Measurements from ENCODE around the gene NDUFAF2. TPM values are rescaled to one million over a fixed set of nuclear protein-coding genes. Genes with fewer than 3 reads are reported as not detected.

Gene NDUFAF2
- total and polyA plus RNA-seq, 2 of the 13 experiments (the other 11 are each of a cell fraction or from before 2014, with no cell fraction given), result 34.0 to 78.4 TPM

DNA sequence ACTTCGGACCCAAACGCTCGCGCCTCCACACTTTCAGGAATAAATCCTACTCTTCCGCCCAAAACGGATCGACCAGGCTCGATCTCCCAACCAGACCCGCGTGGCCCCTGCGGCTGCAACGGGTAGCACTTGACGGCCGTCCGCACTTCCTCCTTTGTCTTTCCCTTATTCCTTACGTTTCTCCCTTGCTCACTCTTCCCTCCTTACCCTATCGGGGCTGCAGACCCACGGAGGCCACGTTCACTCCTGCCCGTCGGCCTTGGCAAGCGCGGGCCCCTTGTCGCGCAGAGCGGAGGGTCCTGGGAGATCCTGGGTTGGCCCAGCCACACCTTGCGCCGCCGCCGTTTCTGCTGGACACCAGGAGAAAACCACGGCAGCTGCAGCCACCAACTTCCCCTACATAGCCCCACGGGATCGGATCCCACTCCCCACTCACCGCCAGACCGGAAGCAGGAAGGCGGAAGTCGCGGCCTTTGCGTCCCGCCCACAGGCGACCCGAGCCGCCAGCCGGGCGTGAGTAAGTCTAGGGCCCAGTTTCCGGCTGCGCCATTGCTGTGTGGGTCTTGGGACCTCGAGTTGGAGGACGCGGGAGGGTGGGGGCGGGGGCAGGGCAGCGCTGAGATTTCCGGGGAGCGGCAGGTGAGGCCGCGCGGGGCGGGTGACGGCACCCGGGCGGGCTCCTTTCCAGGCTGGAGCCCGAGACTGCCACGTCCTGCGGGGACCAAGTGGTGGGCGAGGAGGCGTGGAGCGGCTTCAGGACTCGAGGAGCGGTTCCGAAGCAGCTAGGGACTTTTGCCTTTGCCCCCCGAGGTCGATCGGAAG lies 217.2 kb downstream of the NDUFAF2 start, which contains the start of gene SMIM15 (continued):
- TF ChIP-seq CBX1 (IDR thresholded peaks at IDR 0.05; ENCODE audit: low read depth) (no peak), DNMT1 (CRISPR knock-in tag; IDR thresholded peaks at IDR 0.05) (0 out of 2 replicates have a peak, but pooled peaks have one; percentile 27), HOXA9 (CRISPR knock-in tag; IDR thresholded peaks at IDR 0.05; ENCODE audit: borderline replicate concordance) (peak; percentile 91), TAF15 (IDR thresholded peaks at IDR 0.05; ENCODE audit: low read depth, low read length, poor library complexity, severe bottlenecking) (no peak), ZNF30 (CRISPR knock-in tag; IDR thresholded peaks at IDR 0.05) (0 out of 2 replicates have a peak, but pooled peaks have one; percentile 32), MBD4 (IDR thresholded peaks at IDR 0.05; ENCODE audit: borderline replicate concordance, low read length) (no peak), TOE1 (CRISPR knock-in tag; IDR thresholded peaks at IDR 0.05) (no peak), ZNF547 (CRISPR knock-in tag; IDR thresholded peaks at IDR 0.05) (no peak), CENPT (CRISPR knock-in tag; IDR thresholded peaks at IDR 0.05; ENCODE audit: low read depth) (no peak), CEBPB (IDR thresholded peaks at IDR 0.05; ENCODE audit: borderline replicate concordance, low read depth, low read length) (no peak), JDP2 (CRISPR knock-in tag; IDR thresholded peaks at IDR 0.05; ENCODE audit: borderline replicate concordance) (no peak; the same call in 1 of the 2 replicates), ZSCAN20 (CRISPR knock-in tag; IDR thresholded peaks at IDR 0.05; ENCODE audit: borderline replicate concordance) (peak; percentile 26; the same call in 1 of the 2 replicates), MEIS2 (CRISPR knock-in tag; IDR thresholded peaks at IDR 0.05) (no peak), REL (CRISPR knock-in tag; conservative IDR thresholded peaks at IDR 0.05) (peak; percentile 71), HNRNPH1 (optimal IDR thresholded peaks at IDR 0.05; ENCODE audit: low read depth, low read length) (no peak), ZNF790 (CRISPR knock-in tag; IDR thresholded peaks at IDR 0.05; ENCODE audit: borderline replicate concordance) (no peak; the same call in 1 of the 2 replicates), ZNF33B (CRISPR knock-in tag; IDR thresholded peaks at IDR 0.05) (no peak)
- TF ChIP-seq, protein P1, sequence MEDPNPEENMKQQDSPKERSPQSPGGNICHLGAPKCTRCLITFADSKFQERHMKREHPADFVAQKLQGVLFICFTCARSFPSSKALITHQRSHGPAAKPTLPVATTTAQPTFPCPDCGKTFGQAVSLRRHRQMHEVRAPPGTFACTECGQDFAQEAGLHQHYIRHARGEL (CRISPR knock-in tag; IDR thresholded peaks at IDR 0.05), result no peak
- TF ChIP-seq, protein P2, sequence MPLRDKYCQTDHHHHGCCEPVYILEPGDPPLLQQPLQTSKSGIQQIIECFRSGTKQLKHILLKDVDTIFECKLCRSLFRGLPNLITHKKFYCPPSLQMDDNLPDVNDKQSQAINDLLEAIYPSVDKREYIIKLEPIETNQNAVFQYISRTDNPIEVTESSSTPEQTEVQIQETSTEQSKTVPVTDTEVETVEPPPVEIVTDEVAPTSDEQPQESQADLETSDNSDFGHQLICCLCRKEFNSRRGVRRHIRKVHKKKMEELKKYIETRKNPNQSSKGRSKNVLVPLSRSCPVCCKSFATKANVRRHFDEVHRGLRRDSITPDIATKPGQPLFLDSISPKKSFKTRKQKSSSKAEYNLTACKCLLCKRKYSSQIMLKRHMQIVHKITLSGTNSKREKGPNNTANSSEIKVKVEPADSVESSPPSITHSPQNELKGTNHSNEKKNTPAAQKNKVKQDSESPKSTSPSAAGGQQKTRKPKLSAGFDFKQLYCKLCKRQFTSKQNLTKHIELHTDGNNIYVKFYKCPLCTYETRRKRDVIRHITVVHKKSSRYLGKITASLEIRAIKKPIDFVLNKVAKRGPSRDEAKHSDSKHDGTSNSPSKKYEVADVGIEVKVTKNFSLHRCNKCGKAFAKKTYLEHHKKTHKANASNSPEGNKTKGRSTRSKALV (CRISPR knock-in tag; IDR thresholded peaks at IDR 0.05), result no peak
- TF ChIP-seq, protein P3, sequence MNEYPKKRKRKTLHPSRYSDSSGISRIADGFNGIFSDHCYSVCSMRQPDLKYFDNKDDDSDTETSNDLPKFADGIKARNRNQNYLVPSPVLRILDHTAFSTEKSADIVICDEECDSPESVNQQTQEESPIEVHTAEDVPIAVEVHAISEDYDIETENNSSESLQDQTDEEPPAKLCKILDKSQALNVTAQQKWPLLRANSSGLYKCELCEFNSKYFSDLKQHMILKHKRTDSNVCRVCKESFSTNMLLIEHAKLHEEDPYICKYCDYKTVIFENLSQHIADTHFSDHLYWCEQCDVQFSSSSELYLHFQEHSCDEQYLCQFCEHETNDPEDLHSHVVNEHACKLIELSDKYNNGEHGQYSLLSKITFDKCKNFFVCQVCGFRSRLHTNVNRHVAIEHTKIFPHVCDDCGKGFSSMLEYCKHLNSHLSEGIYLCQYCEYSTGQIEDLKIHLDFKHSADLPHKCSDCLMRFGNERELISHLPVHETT (CRISPR knock-in tag; conservative IDR thresholded peaks at IDR 0.05), result peak; percentile 53; the same call in 1 of the 2 replicates
- TF ChIP-seq, protein P4, sequence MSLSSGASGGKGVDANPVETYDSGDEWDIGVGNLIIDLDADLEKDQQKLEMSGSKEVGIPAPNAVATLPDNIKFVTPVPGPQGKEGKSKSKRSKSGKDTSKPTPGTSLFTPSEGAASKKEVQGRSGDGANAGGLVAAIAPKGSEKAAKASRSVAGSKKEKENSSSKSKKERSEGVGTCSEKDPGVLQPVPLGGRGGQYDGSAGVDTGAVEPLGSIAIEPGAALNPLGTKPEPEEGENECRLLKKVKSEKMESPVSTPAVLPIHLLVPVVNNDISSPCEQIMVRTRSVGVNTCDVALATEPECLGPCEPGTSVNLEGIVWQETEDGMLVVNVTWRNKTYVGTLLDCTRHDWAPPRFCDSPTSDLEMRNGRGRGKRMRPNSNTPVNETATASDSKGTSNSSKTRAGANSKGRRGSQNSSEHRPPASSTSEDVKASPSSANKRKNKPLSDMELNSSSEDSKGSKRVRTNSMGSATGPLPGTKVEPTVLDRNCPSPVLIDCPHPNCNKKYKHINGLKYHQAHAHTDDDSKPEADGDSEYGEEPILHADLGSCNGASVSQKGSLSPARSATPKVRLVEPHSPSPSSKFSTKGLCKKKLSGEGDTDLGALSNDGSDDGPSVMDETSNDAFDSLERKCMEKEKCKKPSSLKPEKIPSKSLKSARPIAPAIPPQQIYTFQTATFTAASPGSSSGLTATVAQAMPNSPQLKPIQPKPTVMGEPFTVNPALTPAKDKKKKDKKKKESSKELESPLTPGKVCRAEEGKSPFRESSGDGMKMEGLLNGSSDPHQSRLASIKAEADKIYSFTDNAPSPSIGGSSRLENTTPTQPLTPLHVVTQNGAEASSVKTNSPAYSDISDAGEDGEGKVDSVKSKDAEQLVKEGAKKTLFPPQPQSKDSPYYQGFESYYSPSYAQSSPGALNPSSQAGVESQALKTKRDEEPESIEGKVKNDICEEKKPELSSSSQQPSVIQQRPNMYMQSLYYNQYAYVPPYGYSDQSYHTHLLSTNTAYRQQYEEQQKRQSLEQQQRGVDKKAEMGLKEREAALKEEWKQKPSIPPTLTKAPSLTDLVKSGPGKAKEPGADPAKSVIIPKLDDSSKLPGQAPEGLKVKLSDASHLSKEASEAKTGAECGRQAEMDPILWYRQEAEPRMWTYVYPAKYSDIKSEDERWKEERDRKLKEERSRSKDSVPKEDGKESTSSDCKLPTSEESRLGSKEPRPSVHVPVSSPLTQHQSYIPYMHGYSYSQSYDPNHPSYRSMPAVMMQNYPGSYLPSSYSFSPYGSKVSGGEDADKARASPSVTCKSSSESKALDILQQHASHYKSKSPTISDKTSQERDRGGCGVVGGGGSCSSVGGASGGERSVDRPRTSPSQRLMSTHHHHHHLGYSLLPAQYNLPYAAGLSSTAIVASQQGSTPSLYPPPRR (CRISPR knock-in tag; IDR thresholded peaks at IDR 0.05; ENCODE audit: borderline replicate concordance), result peak; percentile 65; the same call in 1 of the 2 replicates
